Measurements from ENCODE around the gene CD36. TPM values are rescaled to one million over a fixed set of nuclear protein-coding genes. Genes with fewer than 3 reads are reported as not detected.
A peak's percentile ranks its signal among the peaks of the same experiment; 100 is the strongest.

CD36 gene
- total RNA-seq, 4 donors from 2014 or later = 897 to 4,046 (median 2,509) TPM

- ATAC-seq (ENCODE audit: low FRiP score) (no peak), DNase-seq (ENCODE audit: low spot score) (no peak)
- TF ChIP-seq CTCF (IDR thresholded peaks at IDR 0.05) = no peak
These were observed 66.8 kb downstream of the CD36 start for GRCh38 chr7:80705130-80705781.

GRCh38 chr7:80707318-80707717 is 68.9 kb downstream of the CD36 start:
- ATAC-seq (ENCODE audit: low FRiP score) = no peak
- TF ChIP-seq CTCF (IDR thresholded peaks at IDR 0.05) = no peak
- no peak for DNase-seq (ENCODE audit: low spot score)

- ATAC-seq (ENCODE audit: low FRiP score) (no peak), DNase-seq (ENCODE audit: low spot score) (no peak)
- no peak for TF ChIP-seq CTCF (IDR thresholded peaks at IDR 0.05)
These were observed 69.7 kb downstream of the CD36 start for GRCh38 chr7:80708123-80708522.

- no peak for ATAC-seq (ENCODE audit: low FRiP score)
- DNase-seq (ENCODE audit: low spot score) = no peak
- no peak for TF ChIP-seq CTCF (IDR thresholded peaks at IDR 0.05)
These were observed 73.1 kb downstream of the CD36 start for GRCh38 chr7:80711531-80711930.

GRCh38 chr7:80719261-80719660 is 80.8 kb downstream of the CD36 start:
- DNase-seq (ENCODE audit: low spot score) (no peak), ATAC-seq (ENCODE audit: low FRiP score) (no peak)
- TF ChIP-seq CTCF (IDR thresholded peaks at IDR 0.05) = no peak

GRCh38 chr7:80720146-80720545 is 81.7 kb downstream of the CD36 start:
- ATAC-seq (ENCODE audit: low FRiP score) (no peak), DNase-seq (ENCODE audit: low spot score) (no peak)
- TF ChIP-seq CTCF (IDR thresholded peaks at IDR 0.05) = no peak

GRCh38 chr7:80721883-80722615 is 83.6 kb downstream of the CD36 start:
- DNase-seq (ENCODE audit: low spot score) = no peak
- ATAC-seq (ENCODE audit: low FRiP score) = peak; percentile 80
- no peak for TF ChIP-seq CTCF (IDR thresholded peaks at IDR 0.05)

All from omental fat pad (tissue), 4 donors.